Measurements from ENCODE around the gene USP48. TPM values are rescaled to one million over a fixed set of nuclear protein-coding genes. Genes with fewer than 3 reads are reported as not detected.

USP48 gene
- total RNA-seq, 4 donors from 2014 or later = 23.1 to 92.5 (median 64.4) TPM

DNA sequence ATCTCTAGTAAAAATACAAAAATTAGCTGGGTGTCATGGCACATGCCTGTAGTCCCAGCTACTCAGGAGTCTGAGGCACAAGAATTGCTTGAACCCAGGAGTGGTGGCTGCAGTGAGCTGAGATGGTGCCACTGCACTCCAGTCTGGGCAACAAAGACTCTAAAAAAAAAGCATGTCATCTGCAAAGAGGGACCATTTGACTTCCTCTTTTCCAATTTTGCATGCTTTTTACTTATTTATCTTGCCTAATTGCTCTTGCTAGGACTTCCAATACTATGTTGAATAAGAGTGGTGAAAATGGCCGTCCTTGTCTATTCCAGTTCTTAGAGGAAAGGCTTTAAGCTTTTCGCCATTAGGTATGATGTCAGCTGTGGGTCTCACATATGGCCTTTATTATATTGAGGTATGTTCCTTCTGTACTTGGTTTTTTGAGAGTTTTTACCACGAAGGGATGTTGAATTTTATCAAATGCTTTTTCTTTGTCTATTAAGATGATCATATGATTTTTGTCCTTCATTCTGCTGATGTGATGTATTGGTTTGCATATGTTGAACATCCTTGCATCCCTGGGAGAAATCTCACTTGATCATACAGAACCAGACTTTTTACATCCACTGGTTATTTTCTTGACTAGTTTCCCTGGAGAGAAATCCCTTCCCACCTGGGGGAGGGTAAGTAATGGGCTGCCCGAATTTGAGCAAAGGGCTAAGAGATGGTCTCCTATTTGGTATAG is 96.8 kb downstream of the USP48 start:
- Histone ChIP-seq H3K4me1 (no peaks in the 10 kb centered on the region), H3K27ac (no peak overlapping the region), H3K27me3 (no peaks in the 10 kb centered on the region), H3K9me3 (peaks cover 0 to 3% of the 10 kb centered on the region in 2 donors), H3K4me3 (no peak overlapping the region), H3K36me3 (no peaks in the 10 kb centered on the region)
- DNase-seq = no peak
- intact Hi-C loops (cut with DNase I; ENCODE audit: low total_unique reads) = no loop called here
- TF ChIP-seq, protein P1, sequence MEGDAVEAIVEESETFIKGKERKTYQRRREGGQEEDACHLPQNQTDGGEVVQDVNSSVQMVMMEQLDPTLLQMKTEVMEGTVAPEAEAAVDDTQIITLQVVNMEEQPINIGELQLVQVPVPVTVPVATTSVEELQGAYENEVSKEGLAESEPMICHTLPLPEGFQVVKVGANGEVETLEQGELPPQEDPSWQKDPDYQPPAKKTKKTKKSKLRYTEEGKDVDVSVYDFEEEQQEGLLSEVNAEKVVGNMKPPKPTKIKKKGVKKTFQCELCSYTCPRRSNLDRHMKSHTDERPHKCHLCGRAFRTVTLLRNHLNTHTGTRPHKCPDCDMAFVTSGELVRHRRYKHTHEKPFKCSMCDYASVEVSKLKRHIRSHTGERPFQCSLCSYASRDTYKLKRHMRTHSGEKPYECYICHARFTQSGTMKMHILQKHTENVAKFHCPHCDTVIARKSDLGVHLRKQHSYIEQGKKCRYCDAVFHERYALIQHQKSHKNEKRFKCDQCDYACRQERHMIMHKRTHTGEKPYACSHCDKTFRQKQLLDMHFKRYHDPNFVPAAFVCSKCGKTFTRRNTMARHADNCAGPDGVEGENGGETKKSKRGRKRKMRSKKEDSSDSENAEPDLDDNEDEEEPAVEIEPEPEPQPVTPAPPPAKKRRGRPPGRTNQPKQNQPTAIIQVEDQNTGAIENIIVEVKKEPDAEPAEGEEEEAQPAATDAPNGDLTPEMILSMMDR (IDR thresholded peaks at IDR 0.05) = no peak
- no peak for TF ChIP-seq POLR2A (IDR thresholded peaks at IDR 0.05)

GRCh38 chr1:21681426-21681825 is 101.5 kb downstream of the USP48 start:
- intact Hi-C loops (cut with DNase I; ENCODE audit: low total_unique reads) = no loop called here
- Histone ChIP-seq H3K27me3 (no peaks in the 10 kb centered on the region), H3K9me3 (peaks cover 0 to 3% of the 10 kb centered on the region in 2 donors), H3K4me1 (no peaks in the 10 kb centered on the region), H3K4me3 (no peak overlapping the region), H3K27ac (no peak overlapping the region), H3K36me3 (no peaks in the 10 kb centered on the region)
- no peak for DNase-seq
- TF ChIP-seq, protein P1 (IDR thresholded peaks at IDR 0.05) = no peak
- no peak for TF ChIP-seq POLR2A (IDR thresholded peaks at IDR 0.05)

DNA sequence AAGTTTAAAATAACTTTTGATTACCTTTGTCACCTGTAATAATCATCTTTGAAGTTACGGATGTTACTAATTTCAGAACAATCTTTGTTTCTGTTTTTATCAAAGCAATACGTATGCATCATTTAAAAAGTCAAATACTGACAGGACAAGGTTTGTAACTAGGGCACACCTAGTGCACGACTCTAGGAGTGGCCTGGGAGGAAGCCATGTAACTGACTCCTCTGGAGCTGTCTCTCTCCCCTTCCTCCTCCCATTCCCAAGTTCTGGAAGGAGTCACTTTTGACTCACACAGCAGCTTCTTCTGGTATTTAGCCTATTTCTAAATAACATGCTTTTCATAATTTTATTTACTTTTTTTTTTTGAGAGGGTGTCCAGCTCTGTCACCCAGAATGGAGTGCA is 102.0 kb downstream of the USP48 start:
- Histone ChIP-seq H3K36me3 (no peaks in the 10 kb centered on the region), H3K27me3 (no peaks in the 10 kb centered on the region), H3K4me1 (no peaks in the 10 kb centered on the region), H3K4me3 (no peak overlapping the region), H3K9me3 (peaks cover 0 to 3% of the 10 kb centered on the region in 2 donors), H3K27ac (no peak overlapping the region)
- DNase-seq = no peak
- no peak for TF ChIP-seq POLR2A (IDR thresholded peaks at IDR 0.05)
- TF ChIP-seq, protein P1 (IDR thresholded peaks at IDR 0.05) = no peak
- intact Hi-C loops (cut with DNase I; ENCODE audit: low total_unique reads) = no loop called here

DNA sequence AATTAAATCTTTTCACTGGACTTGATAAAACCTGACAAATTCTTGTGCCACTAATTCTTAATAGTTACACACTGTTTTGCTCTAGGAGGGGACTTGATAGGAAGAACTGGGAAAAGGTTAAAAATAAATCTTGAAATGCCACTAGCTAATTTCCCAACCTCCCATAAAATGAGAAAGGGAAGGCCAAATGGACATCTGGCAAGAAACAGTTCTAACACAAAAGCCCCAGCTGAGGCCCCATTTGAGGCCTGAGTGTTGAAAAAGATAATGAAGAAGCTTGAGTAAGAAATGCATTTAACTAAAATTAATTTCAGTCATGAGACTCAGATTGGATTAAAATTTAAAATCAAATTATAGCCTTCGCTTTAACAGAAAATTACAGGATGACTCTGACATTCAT is 102.6 kb downstream of the USP48 start:
- peaks cover 0 to 3% of the 10 kb centered on the region in 2 donors for H3K9me3 ChIP-seq
- intact Hi-C loops (cut with DNase I; ENCODE audit: low total_unique reads) = no loop called here
- TF ChIP-seq, protein P1 (IDR thresholded peaks at IDR 0.05) = no peak
- TF ChIP-seq POLR2A (IDR thresholded peaks at IDR 0.05) = no peak
- H3K4me1 ChIP-seq = no peaks in the 10 kb centered on the region
- H3K4me3 ChIP-seq = no peak overlapping the region
- no peak for DNase-seq
- no peak overlapping the region for H3K27ac ChIP-seq
- H3K27me3 ChIP-seq = no peaks in the 10 kb centered on the region
- H3K36me3 ChIP-seq = no peaks in the 10 kb centered on the region

- H3K9me3 ChIP-seq = no peaks in the 10 kb centered on the region
- no peak overlapping the region for H3K27ac ChIP-seq
- no peak for DNase-seq
- intact Hi-C loops (cut with DNase I; ENCODE audit: low total_unique reads) = no loop called here
- no peaks in the 10 kb centered on the region for H3K27me3 ChIP-seq
- H3K4me3 ChIP-seq = no peak overlapping the region
- peaks cover 0 to 4% of the 10 kb centered on the region in 2 donors for H3K4me1 ChIP-seq
- TF ChIP-seq, protein P1 (IDR thresholded peaks at IDR 0.05) = no peak
- no peak for TF ChIP-seq POLR2A (IDR thresholded peaks at IDR 0.05)
- H3K36me3 ChIP-seq = no peaks in the 10 kb centered on the region
Observed at GRCh38 chr1:21677168-21677567, 105.8 kb downstream of the USP48 start.
